ENCODE results near the gene PALM. TPM values are rescaled to one million over a fixed set of nuclear protein-coding genes. Genes with fewer than 3 reads are reported as not detected.

Gene PALM
- total RNA-seq, 1 experiment from 2014 or later = 43.7 TPM

GRCh38 chr19:755063-755462 is 46.3 kb downstream of the PALM start:
- H3K9ac ChIP-seq (ENCODE audit: low read length) = no peak overlapping the region
- no peak overlapping the region; the same call in 1 of the 2 replicates for H3K27ac ChIP-seq (ENCODE audit: low read depth, low read length)
- H3K9me3 ChIP-seq (ENCODE audit: control insufficient read depth in 1 of 2, insufficient read depth in 1 of 2, low read depth in 1 of 2, low read length in 2 of 2) = no peaks in the 10 kb centered on the region; a peak in 1 of 4 replicates
- ChIA-PET POLR2A (interaction anchor here (1.2 kb wide), 1 partner anchor 16 kb away, joined by 3 read pairs; no protein-coding TSS in a partner anchor), CTCF (no interaction called here), RAD21 (ENCODE audit: low non-redundant PET in 1 of 2, low total read pairs in 2 of 2, uncharacterized antibody in 2 of 2, unreplicated experiment in 2 of 2) (no interaction called here)
- intact Hi-C loops (cut with micrococcal nuclease) = no loop called here
- H3K4me1 ChIP-seq (ENCODE audit: control insufficient read depth in 1 of 2, insufficient read depth in 2 of 2, low read length in 2 of 2) = peaks cover 29 to 45% of the 10 kb centered on the region in 2 experiments
- no peaks in the 10 kb centered on the region for H3K27me3 ChIP-seq (ENCODE audit: insufficient read depth, low read length)
- TF ChIP-seq POLR2AphosphoS5 (IDR thresholded peaks at IDR 0.05; ENCODE audit: low read depth, low read length) = no peak
- no peak for TF ChIP-seq ELF1 (IDR thresholded peaks at IDR 0.05; ENCODE audit: borderline replicate concordance, low read depth)
- TF ChIP-seq REST (IDR thresholded peaks at IDR 0.05; ENCODE audit: low read depth) = no peak
- TF ChIP-seq TCF7L2 (IDR thresholded peaks at IDR 0.05; ENCODE audit: borderline replicate concordance, extremely low read depth, insufficient read depth, insufficient read length) = no peak
- TF ChIP-seq, protein P1, sequence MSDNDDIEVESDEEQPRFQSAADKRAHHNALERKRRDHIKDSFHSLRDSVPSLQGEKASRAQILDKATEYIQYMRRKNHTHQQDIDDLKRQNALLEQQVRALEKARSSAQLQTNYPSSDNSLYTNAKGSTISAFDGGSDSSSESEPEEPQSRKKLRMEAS (IDR thresholded peaks at IDR 0.05) = no peak
- TF ChIP-seq FOSL1 (IDR thresholded peaks at IDR 0.05; ENCODE audit: low read depth) = no peak
- no peak for TF ChIP-seq YY1 (IDR thresholded peaks at IDR 0.05; ENCODE audit: extremely low read depth, insufficient replicate concordance, low read depth, low read length)
- TF ChIP-seq CEBPB (IDR thresholded peaks at IDR 0.05; ENCODE audit: low read depth) = no peak
- no peak for TF ChIP-seq EGR1 (IDR thresholded peaks at IDR 0.05; ENCODE audit: low read depth)
- TF ChIP-seq RAD21 (IDR thresholded peaks at IDR 0.05; ENCODE audit: low read depth) = no peak
- TF ChIP-seq, protein P2, sequence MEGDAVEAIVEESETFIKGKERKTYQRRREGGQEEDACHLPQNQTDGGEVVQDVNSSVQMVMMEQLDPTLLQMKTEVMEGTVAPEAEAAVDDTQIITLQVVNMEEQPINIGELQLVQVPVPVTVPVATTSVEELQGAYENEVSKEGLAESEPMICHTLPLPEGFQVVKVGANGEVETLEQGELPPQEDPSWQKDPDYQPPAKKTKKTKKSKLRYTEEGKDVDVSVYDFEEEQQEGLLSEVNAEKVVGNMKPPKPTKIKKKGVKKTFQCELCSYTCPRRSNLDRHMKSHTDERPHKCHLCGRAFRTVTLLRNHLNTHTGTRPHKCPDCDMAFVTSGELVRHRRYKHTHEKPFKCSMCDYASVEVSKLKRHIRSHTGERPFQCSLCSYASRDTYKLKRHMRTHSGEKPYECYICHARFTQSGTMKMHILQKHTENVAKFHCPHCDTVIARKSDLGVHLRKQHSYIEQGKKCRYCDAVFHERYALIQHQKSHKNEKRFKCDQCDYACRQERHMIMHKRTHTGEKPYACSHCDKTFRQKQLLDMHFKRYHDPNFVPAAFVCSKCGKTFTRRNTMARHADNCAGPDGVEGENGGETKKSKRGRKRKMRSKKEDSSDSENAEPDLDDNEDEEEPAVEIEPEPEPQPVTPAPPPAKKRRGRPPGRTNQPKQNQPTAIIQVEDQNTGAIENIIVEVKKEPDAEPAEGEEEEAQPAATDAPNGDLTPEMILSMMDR (IDR thresholded peaks at IDR 0.05 in 2 of 3, conservative IDR thresholded peaks at IDR 0.05 in 1 of 3; ENCODE audit: borderline replicate concordance in 1 of 3, insufficient read depth in 1 of 3, low read depth in 2 of 3, low read length in 2 of 3) = no peak
- TF ChIP-seq ZFX (IDR thresholded peaks at IDR 0.05) = no peak
- no peak for TF ChIP-seq EZH2phosphoT487 (IDR thresholded peaks at IDR 0.05; ENCODE audit: borderline replicate concordance)
- TF ChIP-seq ZNF274 (IDR thresholded peaks at IDR 0.05; ENCODE audit: low read depth, low read length) = no peak
- no peak for TF ChIP-seq JUND (IDR thresholded peaks at IDR 0.05)
- TF ChIP-seq CBX3 (IDR thresholded peaks at IDR 0.05; ENCODE audit: low read depth) = no peak
- TF ChIP-seq EZH2 (IDR thresholded peaks at IDR 0.05) = no peak
- no peak for TF ChIP-seq SIN3A (IDR thresholded peaks at IDR 0.05; ENCODE audit: low read depth)
- no peak for TF ChIP-seq ZBTB33 (IDR thresholded peaks at IDR 0.05; ENCODE audit: extremely low read depth, insufficient replicate concordance, low read length)
- TF ChIP-seq ATF3 (IDR thresholded peaks at IDR 0.05) = no peak
- BruUV-seq (replicated peaks) = no TSS peak
- H3K79me2 ChIP-seq (ENCODE audit: insufficient read depth, low read length) = peaks cover 43% of the 10 kb centered on the region
- H3K9me2 ChIP-seq (ENCODE audit: insufficient read depth) = no peaks in the 10 kb centered on the region
- ATAC-seq (no peak), DNase-seq (ENCODE audit: low read depth, low spot score) (no peak)
- H2AFZ ChIP-seq (ENCODE audit: low read depth, low read length, poor library complexity, severe bottlenecking) = no peak overlapping the region
- no peak overlapping the region for H3K4me3 ChIP-seq (replicated peaks in 1 of 2; ENCODE audit: low read depth in 1 of 2, low read length in 2 of 2)
- no peaks in the 10 kb centered on the region for H4K20me1 ChIP-seq (ENCODE audit: insufficient read depth)
- H3K36me3 ChIP-seq (ENCODE audit: control insufficient read depth in 1 of 2, insufficient read depth in 2 of 2, low read length in 2 of 2) = peaks cover 0 to 28% of the 10 kb centered on the region in 2 experiments; a peak in 2 of 4 replicates
- H3K4me2 ChIP-seq (ENCODE audit: low read length) = no peak overlapping the region
